Fibroblast of skin of abdomen (primary cell): ENCODE data around the gene NBEAL2.

Experiments
- DNase-seq: peaks from one replicate; pipeline ENCODE4 v3.0.0-alpha.2; 2013

Gene NBEAL2

DNA sequence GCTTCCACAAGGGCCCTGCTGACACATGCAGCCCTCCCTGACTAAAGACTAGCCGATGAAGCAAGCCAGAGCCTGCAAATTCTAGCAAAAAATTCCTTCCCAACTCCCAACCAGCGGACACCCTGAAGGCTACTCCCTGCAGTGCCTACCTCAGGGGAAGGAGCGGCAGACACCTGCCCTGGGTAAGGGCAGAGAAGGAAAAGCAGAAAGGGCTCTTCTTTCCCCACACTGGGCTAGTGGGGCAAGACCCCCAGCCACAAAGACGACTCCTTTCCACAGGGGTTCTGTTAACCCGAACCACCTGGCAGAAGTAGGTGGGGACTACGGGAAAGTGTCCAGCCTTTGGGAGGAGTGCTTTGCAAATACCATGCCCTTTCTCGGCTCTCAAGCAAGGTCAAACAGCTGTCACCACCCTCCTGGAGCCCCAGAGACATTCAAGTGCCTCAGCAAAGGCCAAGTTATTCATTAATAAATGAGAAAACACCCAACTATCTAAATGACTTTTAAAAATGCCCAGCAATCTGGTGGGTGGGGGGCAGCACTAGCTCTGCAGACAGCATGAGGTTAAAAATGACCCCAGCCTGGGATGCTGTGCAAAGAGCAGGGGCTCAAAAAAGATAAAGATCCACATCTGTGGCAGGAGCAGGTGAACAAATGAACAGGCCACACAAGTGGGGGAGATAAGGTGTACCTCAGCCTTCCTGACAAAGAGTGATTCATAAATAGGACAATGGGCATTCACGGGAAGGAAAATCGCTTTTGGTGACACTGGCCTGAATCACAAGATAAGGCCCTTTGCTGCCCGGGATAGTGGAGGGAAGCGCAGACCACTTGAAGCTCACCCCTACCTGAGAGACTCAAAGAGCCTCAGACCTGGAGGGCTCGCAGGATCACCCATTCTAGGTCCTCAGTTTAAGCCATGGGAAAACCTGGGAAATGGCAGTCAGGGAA is 36.0 kb upstream of the NBEAL2 start:
- no peak for DNase-seq

DNA sequence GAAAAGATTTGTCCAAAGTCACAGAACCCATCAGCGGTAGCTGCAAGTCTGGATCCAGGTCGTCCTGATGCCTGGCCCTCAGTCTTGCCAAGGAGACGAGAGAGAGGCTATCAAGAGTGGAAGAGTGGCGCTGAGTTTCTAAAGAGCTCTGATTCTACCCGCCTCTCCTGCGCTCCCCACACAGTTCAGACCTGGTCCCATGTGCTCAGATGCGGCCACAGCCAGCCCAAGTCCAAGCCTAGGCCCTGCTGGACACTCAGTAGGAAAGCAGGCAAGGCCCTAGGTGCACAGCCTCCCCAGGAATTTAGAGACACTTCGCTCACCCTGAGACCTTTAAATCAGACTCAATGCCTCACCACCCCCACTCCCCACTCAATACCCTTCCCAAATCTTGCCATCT is 35.3 kb upstream of the NBEAL2 start:
- no peak for DNase-seq

DNA sequence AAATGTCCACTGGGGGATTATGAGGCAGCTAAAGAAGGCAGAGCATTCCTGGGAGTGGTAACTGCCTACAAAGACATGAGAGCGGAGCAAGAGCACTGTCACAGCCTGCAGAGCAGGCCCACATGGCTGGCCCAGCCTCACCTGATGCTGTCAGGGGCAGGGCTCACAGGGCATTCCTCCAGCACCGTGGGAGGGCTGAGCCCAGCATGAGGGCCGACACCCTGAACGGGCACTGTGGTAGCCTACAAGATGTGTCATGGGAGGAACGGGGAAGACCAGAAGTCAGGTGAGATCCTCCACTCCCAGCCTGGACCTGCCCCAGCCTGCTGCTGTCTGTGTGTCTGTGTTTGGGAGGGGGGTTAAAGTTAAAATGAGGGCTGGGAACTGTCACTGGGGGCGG is 33.0 kb upstream of the NBEAL2 start:
- DNase-seq: no peak

DNA sequence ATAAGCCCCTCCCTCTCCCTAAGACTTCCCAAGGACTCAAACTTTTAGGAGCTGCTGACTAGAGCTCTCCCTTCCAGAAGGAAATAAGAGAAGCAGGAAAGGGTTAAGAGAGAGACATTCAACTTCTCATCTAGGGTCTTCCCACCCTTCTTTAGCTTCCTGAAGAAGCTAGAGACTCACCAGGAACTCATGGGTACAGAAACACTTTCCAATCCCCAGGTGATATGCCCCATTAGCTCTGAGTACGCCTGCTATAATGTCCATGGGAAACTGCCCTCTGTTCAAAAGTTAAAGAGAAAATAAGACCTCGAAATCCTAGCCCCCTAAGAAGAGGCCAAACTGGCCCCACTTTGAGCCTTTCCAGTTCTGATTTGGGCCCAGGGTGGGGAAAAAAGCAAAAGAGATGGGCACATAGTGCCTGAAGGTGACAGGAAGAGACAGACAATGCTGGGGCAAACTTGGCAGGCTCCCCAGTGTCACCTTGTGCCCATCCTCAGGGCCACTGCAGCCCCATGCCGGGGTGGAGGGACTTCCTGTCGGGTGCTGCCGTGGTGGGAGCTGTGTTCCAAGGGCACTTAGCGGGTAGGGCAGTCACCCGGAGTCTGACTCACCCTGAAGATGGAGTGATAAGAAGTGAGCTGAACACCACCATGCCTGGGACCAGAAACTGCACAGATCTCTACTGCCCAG is 32.5 kb upstream of the NBEAL2 start:
- DNase-seq: no peak

DNA sequence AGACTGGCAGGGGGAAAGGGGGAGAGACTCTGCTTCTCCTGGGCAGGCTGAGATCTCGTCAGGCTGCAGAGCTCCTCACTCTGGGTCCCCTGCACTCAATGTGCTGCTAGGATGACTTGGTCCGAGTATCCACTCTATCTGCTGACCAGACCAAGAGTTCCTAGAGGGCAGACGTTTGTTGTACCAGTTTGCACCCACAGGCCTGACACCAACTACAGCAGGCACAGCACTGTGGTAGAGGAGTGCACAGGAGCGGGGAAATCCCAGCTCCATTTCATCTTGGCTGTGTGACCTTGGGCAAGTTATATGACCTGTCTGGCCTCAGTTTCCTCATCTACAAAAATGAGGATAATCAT is 31.9 kb upstream of the NBEAL2 start:
- no peak for DNase-seq

DNA sequence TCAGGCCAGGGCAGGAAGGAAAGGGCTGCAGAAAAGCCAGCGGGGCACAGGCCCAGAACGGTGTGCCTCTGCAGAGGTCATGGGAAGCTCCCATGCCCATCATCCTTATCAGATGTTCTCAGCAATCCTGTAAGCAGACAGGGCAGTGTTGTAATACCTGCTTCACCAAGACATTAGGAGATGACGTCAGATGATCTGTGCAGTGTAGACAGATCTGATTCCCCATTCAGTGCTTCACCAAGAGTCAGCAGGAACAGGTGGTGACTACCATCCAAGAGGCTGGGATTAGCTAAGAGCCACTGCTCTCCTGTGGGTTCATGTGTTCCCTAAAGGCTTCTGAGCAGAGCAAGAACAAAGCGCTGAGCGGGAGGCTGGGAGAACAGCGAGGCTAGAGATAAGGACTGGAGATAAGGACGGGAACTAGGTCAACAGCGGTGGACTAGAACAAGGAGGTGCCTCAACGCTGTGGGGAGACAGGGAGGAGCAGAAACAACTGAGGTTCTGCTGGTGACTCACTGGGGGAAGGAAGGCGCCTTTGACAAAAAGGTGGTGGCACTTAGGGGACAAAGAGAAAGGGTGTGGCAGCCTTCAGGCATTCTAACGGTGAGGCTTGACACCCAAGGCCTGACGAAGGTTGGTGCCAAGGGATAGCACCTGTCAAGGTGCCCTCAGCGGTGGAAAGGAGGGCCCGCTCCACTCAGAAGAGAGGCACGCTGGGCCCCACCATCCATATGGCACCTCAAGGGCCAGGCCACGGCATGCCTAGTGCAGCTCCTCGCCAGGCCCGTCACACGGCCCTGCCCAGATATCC is 31.3 kb upstream of the NBEAL2 start:
- no peak for DNase-seq

DNA sequence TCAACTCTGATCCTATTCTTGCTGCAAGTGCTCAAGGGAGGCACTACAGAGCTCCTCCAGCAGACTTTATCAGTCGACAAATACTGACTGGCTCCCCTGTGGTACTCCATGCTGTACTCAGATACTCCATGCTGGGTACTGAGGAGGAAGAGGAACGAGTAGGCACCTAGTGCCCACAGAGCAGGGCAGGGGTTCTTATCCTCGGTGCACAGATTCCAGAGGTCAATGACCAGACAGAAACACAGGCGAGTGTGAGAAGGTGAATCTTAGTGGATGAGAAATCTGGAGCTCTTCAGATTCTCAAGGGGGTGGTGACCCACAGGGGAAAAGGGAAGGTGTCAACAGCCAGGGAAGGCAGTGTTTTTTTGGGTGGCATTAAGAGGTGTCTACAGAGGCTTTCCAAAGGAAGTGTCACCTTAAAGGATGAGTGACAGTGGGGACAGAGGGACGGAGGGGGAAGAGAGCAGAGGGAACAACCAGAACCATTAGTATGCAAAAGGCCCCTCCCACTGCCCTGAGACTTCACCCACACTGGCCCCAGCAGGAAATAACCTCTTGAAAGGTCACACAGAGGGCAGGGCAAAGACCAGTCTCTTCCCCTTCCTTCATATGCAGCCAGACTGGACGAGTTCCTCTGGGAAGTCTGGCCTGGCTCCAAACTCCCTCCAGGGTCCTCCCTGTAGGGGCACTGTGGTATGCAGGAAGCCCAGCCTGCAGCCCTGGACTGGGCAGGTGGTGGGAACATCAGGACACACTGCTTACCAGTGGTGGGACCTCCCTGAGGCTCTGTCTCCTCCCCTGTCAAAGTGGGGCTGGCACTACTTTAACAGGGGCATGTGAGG is 30.4 kb upstream of the NBEAL2 start:
- no peak for DNase-seq

DNA sequence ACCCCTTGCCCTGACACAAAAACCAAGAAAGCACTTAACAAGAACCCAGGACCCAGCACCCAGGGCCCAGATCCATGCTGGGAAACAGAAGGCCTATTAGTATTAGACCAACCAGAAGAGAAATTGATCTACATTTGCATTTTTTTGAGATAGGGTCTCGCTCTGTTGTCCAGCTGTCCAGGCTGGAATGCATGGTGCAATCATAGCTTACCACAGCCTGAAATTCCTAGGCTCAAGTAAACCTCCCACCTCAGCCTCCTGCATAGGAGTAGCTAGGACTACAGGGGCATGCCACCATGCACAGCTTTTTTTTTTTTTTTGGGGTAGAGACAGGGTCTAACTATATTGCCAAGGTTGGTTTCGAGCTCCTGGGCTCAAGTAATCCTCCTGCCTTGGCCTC is 29.3 kb upstream of the NBEAL2 start:
- no peak for DNase-seq

DNA sequence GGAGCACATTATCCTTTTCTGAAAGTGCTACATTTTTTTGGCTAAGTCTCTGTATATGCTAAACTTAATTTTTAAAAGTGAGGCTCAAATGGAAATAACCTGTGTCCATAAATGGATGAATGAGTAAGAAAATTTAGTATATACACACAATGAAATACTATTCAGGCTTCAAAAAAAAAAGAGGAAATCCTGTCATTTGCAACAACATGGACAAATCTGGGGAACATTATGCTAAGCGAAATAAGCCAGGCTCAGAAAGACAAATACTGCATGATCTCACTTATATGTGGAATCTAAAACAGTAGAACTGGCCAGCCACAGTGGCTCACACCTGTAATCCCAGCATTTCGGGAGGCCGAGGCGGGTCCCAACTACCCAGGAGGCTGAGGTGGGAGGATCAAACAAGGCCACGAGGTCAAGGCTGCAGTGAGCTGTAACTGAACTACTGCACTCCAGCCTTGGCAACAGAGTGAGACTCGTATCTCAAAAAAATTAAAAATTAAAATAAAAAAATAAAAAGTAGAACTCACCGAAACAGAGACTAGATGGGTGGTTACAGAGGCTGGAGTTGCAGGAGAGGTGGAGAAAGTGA is 28.7 kb upstream of the NBEAL2 start:
- DNase-seq: no peak

DNA sequence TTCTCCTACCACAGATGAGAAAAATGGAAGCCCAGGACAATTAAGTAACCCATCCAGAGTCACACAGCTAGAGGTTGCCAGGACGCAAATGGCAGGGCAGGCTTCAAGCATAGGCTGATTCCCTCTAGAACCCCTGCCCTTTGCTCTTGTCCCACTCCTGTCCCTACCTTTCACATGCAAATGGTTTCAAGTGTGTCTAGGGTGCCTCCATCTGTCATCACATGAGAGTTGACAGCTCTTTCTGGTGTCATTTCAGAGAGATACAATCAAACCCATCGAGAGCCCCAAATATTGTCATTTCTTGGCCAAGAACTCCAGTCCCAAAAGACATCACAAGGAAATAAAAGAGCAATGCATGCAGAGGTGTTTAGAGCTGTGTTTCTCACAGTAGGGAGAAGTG is 26.7 kb upstream of the NBEAL2 start:
- DNase-seq: no peak

DNA sequence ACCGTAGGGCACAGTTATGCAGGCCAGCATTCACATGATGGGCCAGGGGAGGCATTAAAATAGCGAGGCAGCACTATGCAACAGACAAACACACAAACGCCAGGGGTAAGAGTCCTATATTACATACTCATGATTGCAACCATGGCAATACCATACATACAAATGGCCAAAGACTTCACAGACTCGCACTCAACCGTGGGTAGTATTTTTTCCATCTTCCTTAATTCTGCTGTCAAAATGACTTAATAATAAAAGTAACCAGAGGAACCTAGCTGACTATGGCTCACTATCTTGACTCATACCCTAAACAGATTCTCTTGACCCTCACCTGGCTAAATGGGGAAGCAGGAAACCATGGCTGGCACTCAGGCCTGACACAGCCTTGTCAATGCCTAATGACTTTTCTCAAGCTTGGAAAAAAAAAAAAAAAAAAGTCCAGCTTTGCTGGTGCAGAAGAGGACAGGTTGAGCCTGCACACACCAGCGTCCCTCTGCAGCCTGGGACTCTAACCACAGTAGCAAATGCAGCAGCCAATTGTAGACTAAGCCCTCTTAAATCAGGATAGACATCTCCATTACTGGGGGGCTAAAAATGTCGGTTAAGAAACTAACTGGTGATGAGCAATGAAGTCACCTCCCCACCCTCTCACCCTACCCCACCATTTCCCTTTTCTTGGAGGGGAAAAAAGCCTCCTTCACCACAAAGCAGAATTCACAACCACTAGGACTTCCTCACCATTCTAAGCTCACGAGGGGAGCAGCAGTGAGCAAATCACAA is 26.0 kb upstream of the NBEAL2 start:
- DNase-seq: no peak

DNA sequence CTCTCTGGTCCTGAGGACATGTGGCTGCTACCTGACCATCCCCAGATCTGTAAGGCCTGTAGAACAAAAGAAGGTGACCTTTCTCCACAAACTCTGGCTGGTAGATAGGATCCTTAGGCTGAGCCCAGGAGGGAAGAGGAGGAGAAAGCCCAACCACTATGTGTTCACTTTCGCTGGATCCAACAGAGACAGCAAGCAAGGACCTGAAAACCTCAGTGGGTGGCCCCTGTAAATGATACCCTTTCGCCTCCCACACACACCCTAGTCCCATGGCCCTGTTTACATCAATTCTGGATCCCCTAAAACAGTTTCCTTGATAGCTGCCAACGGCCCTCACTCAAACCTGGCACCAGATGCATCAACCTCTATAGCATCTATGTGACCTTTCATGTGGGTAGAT is 25.3 kb upstream of the NBEAL2 start:
- DNase-seq: no peak

DNA sequence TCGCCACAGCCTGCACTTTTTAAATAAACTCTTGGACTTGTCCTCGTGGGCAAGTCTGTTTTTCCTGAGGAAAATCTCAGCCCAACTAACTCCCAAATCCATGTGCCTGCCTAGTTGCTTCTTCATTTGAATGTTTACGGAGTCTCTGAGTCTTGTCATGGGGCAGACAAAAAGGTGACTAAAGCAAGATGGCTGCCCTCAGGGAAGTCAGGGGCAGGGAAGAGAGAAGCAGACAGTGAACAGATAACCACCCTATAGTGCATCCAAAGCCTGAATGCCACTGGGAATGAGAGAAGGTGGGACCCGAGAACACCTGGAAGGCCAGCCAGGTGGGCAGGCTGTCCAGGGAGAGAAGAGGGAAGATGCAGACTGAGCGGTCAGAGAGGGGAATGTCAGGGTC is 24.3 kb upstream of the NBEAL2 start:
- no peak for DNase-seq

DNA sequence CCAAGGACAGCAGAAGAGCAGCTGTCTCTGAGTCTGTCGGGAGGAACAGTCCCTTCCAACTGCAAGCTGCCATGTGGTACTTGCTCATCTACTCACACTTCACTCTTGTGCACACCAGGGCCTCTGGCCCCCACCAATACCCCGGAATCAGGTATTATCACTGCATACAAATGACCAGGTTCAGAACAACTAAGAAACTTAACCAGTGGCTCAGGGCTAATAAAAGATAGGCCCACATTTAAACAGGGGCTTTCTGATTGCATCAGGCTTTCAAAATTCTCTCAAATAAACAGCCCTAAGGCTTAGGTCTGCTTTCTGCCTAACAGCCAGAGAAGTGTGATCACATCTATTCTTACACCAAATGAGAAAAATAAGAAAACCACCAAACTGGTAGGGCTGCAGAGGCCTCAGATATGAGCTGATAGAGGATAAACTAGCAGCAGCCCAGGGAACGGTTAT is 23.6 kb upstream of the NBEAL2 start:
- DNase-seq: no peak

DNA sequence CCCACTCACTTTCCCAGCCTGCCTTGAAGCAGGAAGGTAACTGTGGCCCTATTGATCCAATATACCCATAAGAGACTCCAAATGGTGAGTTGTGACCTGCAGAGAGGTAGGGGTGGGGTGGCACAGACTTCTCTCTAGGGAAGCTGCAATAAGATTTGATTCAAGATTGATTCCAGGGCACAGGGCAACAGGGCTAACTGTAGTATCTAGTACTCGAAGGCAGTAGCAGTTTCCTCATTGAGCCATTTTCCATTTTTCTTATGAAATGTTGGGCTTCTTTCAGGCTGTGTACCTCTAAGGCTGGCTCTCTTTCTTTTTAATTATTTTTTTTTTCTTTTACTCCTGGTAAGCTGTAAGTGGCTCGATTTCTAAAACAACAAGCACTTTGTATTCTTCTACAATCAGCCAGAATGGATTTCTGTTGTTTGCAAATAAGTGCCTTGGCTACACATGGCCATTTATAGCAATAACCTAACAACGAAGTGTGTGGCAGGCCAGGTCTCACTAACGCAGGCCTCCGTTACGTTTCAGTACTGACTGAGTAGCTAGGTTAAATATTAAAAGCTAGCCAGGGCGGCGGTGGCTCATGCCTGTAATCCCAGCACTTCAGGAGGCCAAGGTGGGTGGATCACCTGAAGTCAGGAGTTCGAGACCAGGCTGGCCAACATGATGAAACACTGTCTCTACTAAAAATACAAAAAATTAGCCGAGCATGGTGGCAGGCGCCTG is 22.2 kb upstream of the NBEAL2 start:
- DNase-seq: no peak

DNA sequence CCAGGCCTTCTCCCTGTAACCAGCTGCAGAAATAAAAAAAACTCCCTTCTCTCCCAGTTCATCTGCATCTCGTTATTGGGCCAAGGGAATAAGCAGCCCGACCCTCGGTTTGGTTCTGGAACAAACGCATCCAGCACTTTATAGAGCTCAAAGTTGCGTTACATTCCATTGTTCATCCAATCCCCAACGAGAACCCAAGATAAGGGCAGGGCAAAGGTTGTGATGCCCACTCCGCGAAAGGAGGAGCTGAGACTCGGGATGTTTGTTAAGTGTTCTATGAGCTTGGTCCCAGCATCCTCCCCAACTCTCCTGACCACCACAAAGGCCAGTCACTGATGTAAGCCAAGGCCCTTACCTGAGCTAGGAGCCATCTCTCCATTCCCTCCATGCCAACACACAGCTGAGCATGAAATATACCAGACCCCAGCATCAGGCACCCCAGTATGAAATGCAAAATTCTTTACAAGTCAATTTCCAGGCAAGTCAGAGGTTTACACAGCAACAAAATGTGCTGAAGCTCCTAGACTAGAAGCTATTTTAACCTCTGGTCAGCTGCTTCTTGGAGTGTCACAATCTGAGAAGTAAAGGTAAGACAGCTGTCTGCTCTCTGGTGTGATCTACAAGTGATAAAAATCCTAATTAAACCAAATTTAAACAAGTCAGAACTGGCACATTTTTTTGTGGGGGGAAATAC is 20.9 kb upstream of the NBEAL2 start:
- DNase-seq: no peak

DNA sequence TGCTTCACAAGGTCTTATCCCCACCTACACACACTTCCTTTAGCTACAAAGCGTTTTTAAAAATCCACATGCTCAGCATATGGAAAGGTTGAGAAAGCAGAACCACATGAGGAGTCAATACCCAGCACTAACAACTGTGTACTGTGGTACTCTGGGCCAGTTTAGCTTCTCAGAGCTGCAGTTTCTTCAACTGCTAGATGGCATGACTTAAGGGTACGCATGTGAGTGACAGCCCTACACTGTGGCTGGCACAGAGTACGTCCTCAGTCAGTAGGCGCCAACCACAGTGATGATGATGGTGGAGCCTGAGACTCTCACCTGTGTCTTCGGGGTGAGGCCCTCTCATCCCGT is 20.3 kb upstream of the NBEAL2 start:
- no peak for DNase-seq

DNA sequence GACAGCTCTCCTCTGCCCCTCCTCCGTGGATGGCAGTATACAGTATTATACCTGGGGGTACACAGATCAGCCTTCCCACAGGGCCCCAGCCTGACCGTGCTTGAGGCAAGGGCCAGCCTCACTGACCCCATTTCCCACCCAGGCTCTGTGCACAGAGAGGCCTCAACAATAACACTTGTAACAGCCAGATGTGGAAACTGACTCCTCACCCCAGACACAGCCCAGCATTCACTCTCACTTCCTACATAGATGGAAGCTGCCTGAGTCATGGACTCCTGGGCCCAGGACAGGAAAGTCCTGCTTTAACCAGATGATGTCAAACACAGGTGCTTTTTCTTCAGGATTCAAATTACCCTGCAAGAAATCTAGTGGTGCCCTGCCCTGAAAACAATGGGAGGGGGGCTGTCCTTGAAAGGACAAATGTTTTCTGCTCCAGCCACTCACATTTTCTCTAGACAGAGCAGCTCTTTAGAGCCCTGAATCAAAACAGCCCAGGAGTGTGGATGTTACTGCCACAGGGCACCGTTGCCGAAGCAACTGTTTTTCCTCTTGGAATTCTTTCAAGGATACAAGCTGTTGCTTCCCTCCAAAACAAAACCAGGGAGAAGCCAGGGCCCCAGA is 19.3 kb upstream of the NBEAL2 start:
- peak; percentile 39 for DNase-seq

DNA sequence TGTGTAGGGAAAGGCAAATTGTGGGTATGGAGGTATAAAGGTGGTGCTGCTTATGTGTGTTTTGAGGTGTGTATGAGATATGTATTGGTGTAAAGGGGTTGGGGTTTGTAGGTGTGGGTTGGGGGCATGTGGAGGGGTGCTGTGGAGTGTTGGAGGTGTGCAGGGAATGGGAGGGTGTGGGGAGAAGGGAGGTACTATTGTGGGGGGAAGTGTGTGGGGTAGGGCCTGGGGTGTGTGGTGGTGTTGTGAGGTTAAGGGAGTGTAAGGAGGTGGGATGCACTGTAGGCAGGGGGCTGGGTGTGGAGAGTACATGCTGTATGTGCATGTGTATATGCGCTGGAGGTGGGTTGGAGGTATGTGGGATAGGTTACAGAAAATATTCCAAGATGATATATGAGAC is 18.6 kb upstream of the NBEAL2 start:
- no peak for DNase-seq
